A549 (cell line): ENCODE data around the gene SYCN. TPM values are rescaled to one million over a fixed set of nuclear protein-coding genes. Genes with fewer than 3 reads are reported as not detected.

ENCODE experiments used
- ATAC-seq, 2 experiments: fragments of 200-7000 bp in 1 of 2; fragments of >200 bp in 1 of 2; cut with Nextera tagmentation in 1 of 2; cut with Tn5 transposase in 1 of 2; 3 replicates each; pipeline versions ENCODE4 v1.8.0 to v1.9.1; 2018 to 2020; ENCODE audit warnings: mild to moderate bottlenecking in 1 of 2, moderate library complexity in 1 of 2
- CTCF ChIA-PET: fragments of 300-600 bp; sonication (Branson Sonifier 250); formaldehyde crosslinking; extraction: SDS; loops from one replicate; lab custom pipeline; 2021; ENCODE audit warnings: antibody characterized with exemption, inconsistent platforms; lab: Yijun Ruan, JAX
- POLR2A ChIA-PET: fragments of 350-600 bp; formaldehyde crosslinking; extraction: SDS; loops from one replicate; lab custom pipeline; 2021; ENCODE audit warnings: antibody characterized with exemption, inconsistent platforms; lab: Yijun Ruan, JAX
- DNase-seq, 2 experiments: peaks; one replicate each; pipeline versions ENCODE4 v3.0.0 to v3.0.0-alpha.2; 2011 to 2016; ENCODE audit warnings: low read depth in 1 of 2, low spot score in 1 of 2
- FAIRE-seq: peaks from 2 replicates; lab custom pipeline; 2011; peaks lifted over from hg19 to GRCh38; lab: Jason Lieb, UNC
- H3K27ac ChIP-seq, 2 experiments: fragments of >200 bp; sonication (Bioruptor Twin); formaldehyde crosslinking; 3 replicates each; pipeline ENCODE4 v1.5.1; 2016 to 2017
- H3K4me1 ChIP-seq: fragments of >200 bp; sonication (Bioruptor Twin); formaldehyde crosslinking; 3 replicates; pipeline ENCODE4 v1.6.1; 2016
- H3K4me2 ChIP-seq: fragments of >200 bp; sonication (Bioruptor Twin); formaldehyde crosslinking; 3 replicates; pipeline ENCODE4 v1.6.1; 2016
- H3K4me3 ChIP-seq: fragments of >200 bp; sonication (Bioruptor Twin); formaldehyde crosslinking; 3 replicates; pipeline ENCODE4 v1.5.1; 2016
- H3K9me3 ChIP-seq: fragments of >200 bp; sonication (Bioruptor Twin); formaldehyde crosslinking; 3 replicates; pipeline ENCODE4 v1.6.1; 2016
- BCL3 ChIP-seq: fragments of >200 bp; sonication (Bioruptor Twin); formaldehyde crosslinking; IDR thresholded peaks from 3 replicates; pipeline ENCODE4 v1.6.1; 2016
- BHLHE40 ChIP-seq: IDR thresholded peaks from 2 replicates; pipeline ENCODE4 v1.6.1; 2012; ENCODE audit warnings: low read depth, low read length, inconsistent platforms
- CEBPB ChIP-seq, 2 experiments: fragments of >200 bp in 1 of 2; sonication (Bioruptor Twin) in 1 of 2; formaldehyde crosslinking in 1 of 2; IDR thresholded peaks; 2 replicates each; pipeline ENCODE4 v1.6.1; 2012 to 2016
- EP300 ChIP-seq, 2 experiments: fragments of >200 bp; sonication (Bioruptor Twin); formaldehyde crosslinking; IDR thresholded peaks; 2 replicates in 1 of 2; 3 replicates in 1 of 2; pipeline ENCODE4 v1.6.1; 2016 to 2017
- ESRRA ChIP-seq: fragments of 150-350 bp; IDR thresholded peaks from 2 replicates; pipeline ENCODE4 v1.6.1; 2014; ENCODE audit warnings: mild to moderate bottlenecking, low read length, borderline replicate concordance
- FOXS1 ChIP-seq: fragments of 250-450 bp; sonication (Bioruptor Pico); IDR thresholded peaks from 2 replicates; pipeline ENCODE4 v1.5.0; 2020; ENCODE audit warnings: mild to moderate bottlenecking, moderate library complexity
- HEYL ChIP-seq: fragments of 250-450 bp; sonication (Bioruptor Pico); IDR thresholded peaks from 2 replicates; pipeline ENCODE4 v1.8.0; 2021; ENCODE audit warnings: mild to moderate bottlenecking, moderate library complexity
- HOXB13 ChIP-seq: fragments of 250-450 bp; sonication (Bioruptor Pico); IDR thresholded peaks from 2 replicates; pipeline ENCODE4 v1.5.0; 2020; ENCODE audit warnings: low read depth, mild to moderate bottlenecking, moderate library complexity
- HOXB5 ChIP-seq: fragments of 250-450 bp; sonication (Bioruptor Pico); IDR thresholded peaks from 2 replicates; pipeline ENCODE4 v1.5.0; 2020; ENCODE audit warnings: mild to moderate bottlenecking, moderate library complexity
- JUNB ChIP-seq: fragments of >200 bp; sonication (Bioruptor Twin); formaldehyde crosslinking; IDR thresholded peaks from 2 replicates; pipeline ENCODE4 v1.6.1; 2016
- MAFK ChIP-seq: fragments of 450-650 bp; IDR thresholded peaks from 2 replicates; pipeline ENCODE4 v1.6.1; 2014; ENCODE audit not compliant: partially characterized antibody
- PHF8 ChIP-seq: fragments of 200-600 bp; sonication (generic); IDR thresholded peaks from 2 replicates; pipeline ENCODE4 v1.6.1; 2016; ENCODE audit warnings: low read depth, mild to moderate bottlenecking, antibody characterized with exemption, moderate library complexity, borderline replicate concordance
- POLR2AphosphoS2 ChIP-seq: conservative IDR thresholded peaks from 2 replicates; pipeline ENCODE4 v1.6.1; 2012; ENCODE audit warnings: low read length, improper control_type of control experiment, inconsistent platforms
- RARB ChIP-seq: fragments of 250-450 bp; sonication (Bioruptor Pico); IDR thresholded peaks from 2 replicates; pipeline ENCODE4 v1.8.0; 2021; ENCODE audit warnings: mild to moderate bottlenecking, moderate library complexity
- REST ChIP-seq: fragments of 200-600 bp; sonication (generic); IDR thresholded peaks from 2 replicates; pipeline ENCODE4 v1.6.1; 2016; ENCODE audit warnings: antibody characterized with exemption, mild to moderate bottlenecking, moderate library complexity
- ZC3H11A ChIP-seq: fragments of 450-650 bp; IDR thresholded peaks from 2 replicates; pipeline ENCODE4 v1.6.1; 2014; ENCODE audit warnings: antibody characterized with exemption, mild to moderate bottlenecking
- ZFP36 ChIP-seq: fragments of 450-650 bp; IDR thresholded peaks from 2 replicates; pipeline ENCODE4 v1.6.1; 2014; ENCODE audit warnings: borderline replicate concordance; ENCODE audit not compliant: partially characterized antibody
- ZSCAN20 ChIP-seq: fragments of 250-450 bp; sonication (Bioruptor Pico); IDR thresholded peaks from 2 replicates; pipeline ENCODE4 v1.8.0; 2022; ENCODE audit warnings: mild to moderate bottlenecking, moderate library complexity
- WGBS: methylation state at CpG from one replicate; pipeline ENCODE4 v1.1.6; 2017; ENCODE audit errors: missing lambda C conversion rate; 5-methylcytosine and 5-hydroxymethylcytosine counted together
- polyA plus RNA-seq, 4 experiments: library from polyadenylated mRNA; depleted of rRNA in 3 of 4; stranded (reverse); fragments of >200 nt; fragmentation: RNase III in 1 of 4; extraction: RNeasy Plus Mini Kit Qiagen cat#74134 plus additional on column Dnase treatment in 1 of 4; gene quantifications; 2 replicates in 3 of 4; 3 replicates in 1 of 4; pipeline ENCODE4 v1.2.3, GENCODE V29; 2011 to 2017

Gene SYCN
- polyA plus RNA-seq, 2 of the 4 experiments (the other 2 are of a cell fraction) = not detected

- FAIRE-seq = no peak
- CTCF ChIA-PET = interaction anchor here (0.5 to 4.9 kb wide), 6 partner anchors 7 to 319 kb away, joined by 3 to 17 read pairs (median 3); no protein-coding TSS in a partner anchor
These were observed 49.5 kb upstream of the SYCN start for GRCh38 chr19:39253374-39254149.

GRCh38 chr19:39252458-39252857 is 48.4 kb upstream of the SYCN start:
- no peak for ATAC-seq
- no peak for TF ChIP-seq EP300 (IDR thresholded peaks at IDR 0.05)
- no peak for TF ChIP-seq HEYL (CRISPR knock-in tag)
- no peak for TF ChIP-seq HOXB5 (CRISPR knock-in tag)
- TF ChIP-seq JUNB = no peak
- TF ChIP-seq MAFK = no peak
- WGBS = 71% methylated on average over 3 of the region's 3 CpGs
- CTCF ChIA-PET = interaction anchor here (0.5 to 4.9 kb wide), 5 partner anchors 8 to 291 kb away, joined by 3 to 17 read pairs (median 4); no protein-coding TSS in a partner anchor
- Histone ChIP-seq H3K4me1 (no peaks in the 10 kb centered on the region), H3K4me3 (no peak overlapping the region), H3K4me2 (no peak overlapping the region), H3K27ac (no peak overlapping the region), H3K9me3 (no peaks in the 10 kb centered on the region)
- DNase-seq = no peak
- POLR2A ChIA-PET = no interaction called here
- no peak for FAIRE-seq

More at GRCh38 chr19:39253374-39254149, 49.5 kb upstream of the SYCN start:
- no peak for DNase-seq
- no peak overlapping the region for H3K27ac ChIP-seq
- H3K4me2 ChIP-seq = no peak overlapping the region
- no peaks in the 10 kb centered on the region for H3K4me1 ChIP-seq
- WGBS = 65% methylated on average over 8 of the region's 8 CpGs
- H3K4me3 ChIP-seq = no peak overlapping the region
- TF ChIP-seq RARB (CRISPR knock-in tag) = no peak
- no peaks in the 10 kb centered on the region for H3K9me3 ChIP-seq
- POLR2A ChIA-PET = no interaction called here
- ATAC-seq = no peak

GRCh38 chr19:39251846-39252245 is 47.8 kb upstream of the SYCN start:
- no peaks in the 10 kb centered on the region for H3K4me1 ChIP-seq
- DNase-seq (no peak), ATAC-seq (no peak), FAIRE-seq (no peak)
- H3K27ac ChIP-seq = no peak overlapping the region
- H3K4me2 ChIP-seq = no peak overlapping the region
- TF ChIP-seq CEBPB (IDR thresholded peaks at IDR 0.05) = no peak
- no peak for TF ChIP-seq HOXB13 (CRISPR knock-in tag)
- no peak for TF ChIP-seq PHF8
- TF ChIP-seq ZC3H11A = no peak
- TF ChIP-seq POLR2AphosphoS2 = no peak
- no peak for TF ChIP-seq BHLHE40
- TF ChIP-seq ZFP36 = no peak
- TF ChIP-seq FOXS1 (CRISPR knock-in tag) = no peak
- no peak for TF ChIP-seq ESRRA
- TF ChIP-seq BCL3 = no peak
- no peak for TF ChIP-seq ZSCAN20 (CRISPR knock-in tag)
- no peak for TF ChIP-seq REST
- no peak for TF ChIP-seq EP300 (IDR thresholded peaks at IDR 0.05)
- ChIA-PET CTCF (interaction anchor here (0.6 to 4.9 kb wide), 6 partner anchors 9 to 76 kb away, joined by 3 to 17 read pairs (median 5); no protein-coding TSS in a partner anchor), POLR2A (interaction anchor here (0.6 kb wide), 1 partner anchor 732 kb away, joined by 4 read pairs; no protein-coding TSS in a partner anchor)
- no peaks in the 10 kb centered on the region for H3K9me3 ChIP-seq
- no peak overlapping the region for H3K4me3 ChIP-seq
- 39% methylated on average over 3 of the region's 3 CpGs for WGBS
